ENCODE data around the gene PRRG1.

DNA sequence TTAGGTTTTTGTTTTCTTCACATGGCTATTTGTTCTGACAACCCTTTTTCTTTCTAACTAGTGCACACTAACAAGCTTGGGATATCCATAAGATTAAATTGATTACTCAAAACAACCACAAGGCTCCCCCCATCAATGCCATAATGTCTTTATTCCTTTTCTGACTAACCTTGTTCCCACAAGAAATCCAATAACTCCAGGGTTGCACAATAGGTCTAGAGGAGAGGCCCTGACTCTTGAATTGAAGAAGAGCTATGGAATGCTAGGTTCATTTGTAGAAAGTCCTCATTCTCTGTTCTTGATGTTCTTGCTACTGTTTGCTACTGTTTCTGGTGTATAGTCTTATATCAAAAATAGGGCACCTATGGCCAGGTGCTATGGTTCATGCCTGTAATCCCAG is 71.0 kb downstream of the PRRG1 start:
- TF ChIP-seq, protein P1, sequence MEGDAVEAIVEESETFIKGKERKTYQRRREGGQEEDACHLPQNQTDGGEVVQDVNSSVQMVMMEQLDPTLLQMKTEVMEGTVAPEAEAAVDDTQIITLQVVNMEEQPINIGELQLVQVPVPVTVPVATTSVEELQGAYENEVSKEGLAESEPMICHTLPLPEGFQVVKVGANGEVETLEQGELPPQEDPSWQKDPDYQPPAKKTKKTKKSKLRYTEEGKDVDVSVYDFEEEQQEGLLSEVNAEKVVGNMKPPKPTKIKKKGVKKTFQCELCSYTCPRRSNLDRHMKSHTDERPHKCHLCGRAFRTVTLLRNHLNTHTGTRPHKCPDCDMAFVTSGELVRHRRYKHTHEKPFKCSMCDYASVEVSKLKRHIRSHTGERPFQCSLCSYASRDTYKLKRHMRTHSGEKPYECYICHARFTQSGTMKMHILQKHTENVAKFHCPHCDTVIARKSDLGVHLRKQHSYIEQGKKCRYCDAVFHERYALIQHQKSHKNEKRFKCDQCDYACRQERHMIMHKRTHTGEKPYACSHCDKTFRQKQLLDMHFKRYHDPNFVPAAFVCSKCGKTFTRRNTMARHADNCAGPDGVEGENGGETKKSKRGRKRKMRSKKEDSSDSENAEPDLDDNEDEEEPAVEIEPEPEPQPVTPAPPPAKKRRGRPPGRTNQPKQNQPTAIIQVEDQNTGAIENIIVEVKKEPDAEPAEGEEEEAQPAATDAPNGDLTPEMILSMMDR (IDR thresholded peaks at IDR 0.05) = no peak
- TF ChIP-seq POLR2A (IDR thresholded peaks at IDR 0.05) = no peak

All from ovary (tissue), 3 donors.